ENCODE measurements around the gene PIK3R6. TPM values are rescaled to one million over a fixed set of nuclear protein-coding genes. Genes with fewer than 3 reads are reported as not detected.

PIK3R6 gene
- total and polyA plus RNA-seq, 2 experiments from 2014 or later: 0.11 to 0.24 TPM

DNA sequence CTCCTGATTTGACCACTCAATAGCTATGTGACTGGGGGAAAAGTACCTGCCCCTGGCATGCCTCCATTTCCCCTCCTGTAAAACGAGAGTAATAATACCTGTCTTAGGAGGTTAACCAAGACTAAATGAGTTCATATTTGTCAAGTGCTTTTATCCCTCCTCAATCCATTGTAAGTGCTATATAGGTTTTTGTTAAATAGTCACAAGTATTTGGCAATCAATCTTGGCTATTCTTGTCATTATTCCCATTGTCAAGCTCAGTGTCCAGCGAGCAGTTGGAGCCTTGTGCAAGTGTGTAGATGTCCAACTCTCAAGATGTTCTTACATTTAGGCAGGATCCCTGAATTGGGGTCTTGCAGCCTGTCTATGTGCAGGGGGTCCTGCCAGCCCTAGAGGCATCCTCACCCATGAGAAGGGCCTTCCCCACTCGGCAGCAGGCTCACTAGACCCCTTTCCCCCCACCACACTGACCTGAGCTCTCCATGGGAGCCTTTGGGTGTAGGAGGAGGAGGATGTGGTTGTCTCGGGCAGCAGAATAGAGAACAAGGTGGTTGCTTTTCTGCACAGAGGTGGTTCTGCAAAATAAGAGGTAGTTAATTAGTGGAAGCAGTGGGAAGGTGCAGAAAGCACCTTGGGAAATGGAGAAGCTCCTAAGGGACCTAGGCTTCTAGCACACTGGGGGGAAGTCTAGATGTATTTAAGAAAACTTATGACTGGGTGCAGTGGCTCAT is 18.0 kb downstream of the PIK3R6 start (continued):
- TF ChIP-seq, protein P1, sequence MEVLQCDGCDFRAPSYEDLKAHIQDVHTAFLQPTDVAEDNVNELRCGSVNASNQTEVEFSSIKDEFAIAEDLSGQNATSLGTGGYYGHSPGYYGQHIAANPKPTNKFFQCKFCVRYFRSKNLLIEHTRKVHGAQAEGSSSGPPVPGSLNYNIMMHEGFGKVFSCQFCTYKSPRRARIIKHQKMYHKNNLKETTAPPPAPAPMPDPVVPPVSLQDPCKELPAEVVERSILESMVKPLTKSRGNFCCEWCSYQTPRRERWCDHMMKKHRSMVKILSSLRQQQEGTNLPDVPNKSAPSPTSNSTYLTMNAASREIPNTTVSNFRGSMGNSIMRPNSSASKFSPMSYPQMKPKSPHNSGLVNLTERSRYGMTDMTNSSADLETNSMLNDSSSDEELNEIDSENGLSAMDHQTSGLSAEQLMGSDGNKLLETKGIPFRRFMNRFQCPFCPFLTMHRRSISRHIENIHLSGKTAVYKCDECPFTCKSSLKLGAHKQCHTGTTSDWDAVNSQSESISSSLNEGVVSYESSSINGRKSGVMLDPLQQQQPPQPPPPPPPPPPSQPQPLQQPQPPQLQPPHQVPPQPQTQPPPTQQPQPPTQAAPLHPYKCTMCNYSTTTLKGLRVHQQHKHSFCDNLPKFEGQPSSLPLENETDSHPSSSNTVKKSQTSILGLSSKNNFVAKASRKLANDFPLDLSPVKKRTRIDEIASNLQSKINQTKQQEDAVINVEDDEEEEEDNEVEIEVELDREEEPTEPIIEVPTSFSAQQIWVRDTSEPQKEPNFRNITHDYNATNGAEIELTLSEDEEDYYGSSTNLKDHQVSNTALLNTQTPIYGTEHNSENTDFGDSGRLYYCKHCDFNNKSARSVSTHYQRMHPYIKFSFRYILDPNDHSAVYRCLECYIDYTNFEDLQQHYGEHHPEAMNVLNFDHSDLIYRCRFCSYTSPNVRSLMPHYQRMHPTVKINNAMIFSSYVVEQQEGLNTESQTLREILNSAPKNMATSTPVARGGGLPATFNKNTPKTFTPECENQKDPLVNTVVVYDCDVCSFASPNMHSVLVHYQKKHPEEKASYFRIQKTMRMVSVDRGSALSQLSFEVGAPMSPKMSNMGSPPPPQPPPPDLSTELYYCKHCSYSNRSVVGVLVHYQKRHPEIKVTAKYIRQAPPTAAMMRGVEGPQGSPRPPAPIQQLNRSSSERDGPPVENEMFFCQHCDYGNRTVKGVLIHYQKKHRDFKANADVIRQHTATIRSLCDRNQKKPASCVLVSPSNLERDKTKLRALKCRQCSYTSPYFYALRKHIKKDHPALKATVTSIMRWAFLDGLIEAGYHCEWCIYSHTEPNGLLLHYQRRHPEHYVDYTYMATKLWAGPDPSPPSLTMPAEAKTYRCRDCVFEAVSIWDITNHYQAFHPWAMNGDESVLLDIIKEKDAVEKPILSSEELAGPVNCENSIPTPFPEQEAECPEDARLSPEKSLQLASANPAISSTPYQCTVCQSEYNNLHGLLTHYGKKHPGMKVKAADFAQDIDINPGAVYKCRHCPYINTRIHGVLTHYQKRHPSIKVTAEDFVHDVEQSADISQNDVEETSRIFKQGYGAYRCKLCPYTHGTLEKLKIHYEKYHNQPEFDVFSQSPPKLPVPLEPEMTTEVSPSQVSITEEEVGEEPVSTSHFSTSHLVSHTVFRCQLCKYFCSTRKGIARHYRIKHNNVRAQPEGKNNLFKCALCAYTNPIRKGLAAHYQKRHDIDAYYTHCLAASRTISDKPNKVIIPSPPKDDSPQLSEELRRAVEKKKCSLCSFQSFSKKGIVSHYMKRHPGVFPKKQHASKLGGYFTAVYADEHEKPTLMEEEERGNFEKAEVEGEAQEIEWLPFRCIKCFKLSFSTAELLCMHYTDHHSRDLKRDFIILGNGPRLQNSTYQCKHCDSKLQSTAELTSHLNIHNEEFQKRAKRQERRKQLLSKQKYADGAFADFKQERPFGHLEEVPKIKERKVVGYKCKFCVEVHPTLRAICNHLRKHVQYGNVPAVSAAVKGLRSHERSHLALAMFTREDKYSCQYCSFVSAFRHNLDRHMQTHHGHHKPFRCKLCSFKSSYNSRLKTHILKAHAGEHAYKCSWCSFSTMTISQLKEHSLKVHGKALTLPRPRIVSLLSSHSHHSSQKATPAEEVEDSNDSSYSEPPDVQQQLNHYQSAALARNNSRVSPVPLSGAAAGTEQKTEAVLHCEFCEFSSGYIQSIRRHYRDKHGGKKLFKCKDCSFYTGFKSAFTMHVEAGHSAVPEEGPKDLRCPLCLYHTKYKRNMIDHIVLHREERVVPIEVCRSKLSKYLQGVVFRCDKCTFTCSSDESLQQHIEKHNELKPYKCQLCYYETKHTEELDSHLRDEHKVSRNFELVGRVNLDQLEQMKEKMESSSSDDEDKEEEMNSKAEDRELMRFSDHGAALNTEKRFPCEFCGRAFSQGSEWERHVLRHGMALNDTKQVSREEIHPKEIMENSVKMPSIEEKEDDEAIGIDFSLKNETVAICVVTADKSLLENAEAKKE (CRISPR knock-in tag; IDR thresholded peaks at IDR 0.05): no peak

DNA sequence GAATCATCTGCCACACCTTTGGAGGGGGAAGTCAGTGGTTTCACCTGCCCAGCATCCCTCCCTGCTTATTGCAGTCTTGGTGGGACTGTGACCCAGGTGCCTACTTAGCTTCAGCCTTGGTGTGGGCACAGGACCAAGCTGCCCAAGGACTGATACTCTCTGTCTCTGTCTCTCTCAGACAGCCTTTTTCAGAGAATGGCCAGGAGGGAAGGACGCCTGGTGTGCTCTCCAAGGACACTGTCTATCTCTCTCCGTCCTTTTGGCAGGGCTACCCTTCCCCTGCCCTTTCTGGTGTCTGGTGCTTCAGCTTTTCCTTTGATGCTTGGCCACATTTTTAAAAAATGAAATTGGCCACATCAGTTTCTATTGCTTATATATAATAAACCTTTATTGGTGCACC is 19.6 kb downstream of the PIK3R6 start:
- Histone ChIP-seq H3K36me3 (ENCODE audit: insufficient read depth) (no peaks in the 10 kb centered on the region; the same call in 1 of the 2 replicates), H3F3A (replicated peaks; ENCODE audit: low read depth) (no peaks in the 10 kb centered on the region), H3K4me2 (no peak overlapping the region), H3K79me2 (replicated peaks; ENCODE audit: insufficient read depth) (no peaks in the 10 kb centered on the region), H2AFZ (no peak overlapping the region), H3K9me2 (ENCODE audit: insufficient read depth) (0 out of 2 replicates have a peak, but pooled peaks cover 3% of the 10 kb centered on the region), H4K20me1 (replicated peaks; ENCODE audit: insufficient read depth) (no peaks in the 10 kb centered on the region), H3K27ac (ENCODE audit: low read depth) (no peak overlapping the region), H3K27me3 (ENCODE audit: insufficient read depth) (no peaks in the 10 kb centered on the region), H3K4me3 (no peak overlapping the region), H3K4me1 (ENCODE audit: insufficient read depth) (no peaks in the 10 kb centered on the region)
- H3K9me3 Mint-ChIP-seq: no peaks in the 10 kb centered on the region
- H3K36me3 Mint-ChIP-seq (ENCODE audit: low read depth): no peaks in the 10 kb centered on the region
- DNase-seq (ENCODE audit: low spot score): no peak
- H3K27me3 Mint-ChIP-seq (ENCODE audit: insufficient read depth, low read depth, poor library complexity): peaks cover 4% of the 10 kb centered on the region
- no peak overlapping the region for H3K27ac Mint-ChIP-seq
- no peak for ATAC-seq
- H3K4me3 Mint-ChIP-seq: no peak overlapping the region
- H3K4me1 Mint-ChIP-seq: peaks cover 4% of the 10 kb centered on the region; the same call in 1 of the 3 replicates
- TF ChIP-seq, protein P2, sequence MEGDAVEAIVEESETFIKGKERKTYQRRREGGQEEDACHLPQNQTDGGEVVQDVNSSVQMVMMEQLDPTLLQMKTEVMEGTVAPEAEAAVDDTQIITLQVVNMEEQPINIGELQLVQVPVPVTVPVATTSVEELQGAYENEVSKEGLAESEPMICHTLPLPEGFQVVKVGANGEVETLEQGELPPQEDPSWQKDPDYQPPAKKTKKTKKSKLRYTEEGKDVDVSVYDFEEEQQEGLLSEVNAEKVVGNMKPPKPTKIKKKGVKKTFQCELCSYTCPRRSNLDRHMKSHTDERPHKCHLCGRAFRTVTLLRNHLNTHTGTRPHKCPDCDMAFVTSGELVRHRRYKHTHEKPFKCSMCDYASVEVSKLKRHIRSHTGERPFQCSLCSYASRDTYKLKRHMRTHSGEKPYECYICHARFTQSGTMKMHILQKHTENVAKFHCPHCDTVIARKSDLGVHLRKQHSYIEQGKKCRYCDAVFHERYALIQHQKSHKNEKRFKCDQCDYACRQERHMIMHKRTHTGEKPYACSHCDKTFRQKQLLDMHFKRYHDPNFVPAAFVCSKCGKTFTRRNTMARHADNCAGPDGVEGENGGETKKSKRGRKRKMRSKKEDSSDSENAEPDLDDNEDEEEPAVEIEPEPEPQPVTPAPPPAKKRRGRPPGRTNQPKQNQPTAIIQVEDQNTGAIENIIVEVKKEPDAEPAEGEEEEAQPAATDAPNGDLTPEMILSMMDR (conservative IDR thresholded peaks at IDR 0.05; ENCODE audit: low read depth in 2 of 2): no peak
- TF ChIP-seq EZH2 (IDR thresholded peaks at IDR 0.05; ENCODE audit: low read depth, unreplicated experiment) (no peak), ZNF331 (CRISPR knock-in tag; IDR thresholded peaks at IDR 0.05; ENCODE audit: low read depth) (no peak), POLR2AphosphoS5 (IDR thresholded peaks at IDR 0.05; ENCODE audit: low read depth) (no peak), NANOG (IDR thresholded peaks at IDR 0.05; ENCODE audit: borderline replicate concordance) (no peak)
- TF ChIP-seq, protein P3, sequence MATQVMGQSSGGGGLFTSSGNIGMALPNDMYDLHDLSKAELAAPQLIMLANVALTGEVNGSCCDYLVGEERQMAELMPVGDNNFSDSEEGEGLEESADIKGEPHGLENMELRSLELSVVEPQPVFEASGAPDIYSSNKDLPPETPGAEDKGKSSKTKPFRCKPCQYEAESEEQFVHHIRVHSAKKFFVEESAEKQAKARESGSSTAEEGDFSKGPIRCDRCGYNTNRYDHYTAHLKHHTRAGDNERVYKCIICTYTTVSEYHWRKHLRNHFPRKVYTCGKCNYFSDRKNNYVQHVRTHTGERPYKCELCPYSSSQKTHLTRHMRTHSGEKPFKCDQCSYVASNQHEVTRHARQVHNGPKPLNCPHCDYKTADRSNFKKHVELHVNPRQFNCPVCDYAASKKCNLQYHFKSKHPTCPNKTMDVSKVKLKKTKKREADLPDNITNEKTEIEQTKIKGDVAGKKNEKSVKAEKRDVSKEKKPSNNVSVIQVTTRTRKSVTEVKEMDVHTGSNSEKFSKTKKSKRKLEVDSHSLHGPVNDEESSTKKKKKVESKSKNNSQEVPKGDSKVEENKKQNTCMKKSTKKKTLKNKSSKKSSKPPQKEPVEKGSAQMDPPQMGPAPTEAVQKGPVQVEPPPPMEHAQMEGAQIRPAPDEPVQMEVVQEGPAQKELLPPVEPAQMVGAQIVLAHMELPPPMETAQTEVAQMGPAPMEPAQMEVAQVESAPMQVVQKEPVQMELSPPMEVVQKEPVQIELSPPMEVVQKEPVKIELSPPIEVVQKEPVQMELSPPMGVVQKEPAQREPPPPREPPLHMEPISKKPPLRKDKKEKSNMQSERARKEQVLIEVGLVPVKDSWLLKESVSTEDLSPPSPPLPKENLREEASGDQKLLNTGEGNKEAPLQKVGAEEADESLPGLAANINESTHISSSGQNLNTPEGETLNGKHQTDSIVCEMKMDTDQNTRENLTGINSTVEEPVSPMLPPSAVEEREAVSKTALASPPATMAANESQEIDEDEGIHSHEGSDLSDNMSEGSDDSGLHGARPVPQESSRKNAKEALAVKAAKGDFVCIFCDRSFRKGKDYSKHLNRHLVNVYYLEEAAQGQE (IDR thresholded peaks at IDR 0.05; ENCODE audit: unreplicated experiment): no peak
